HL-60/S4 treated with retinoic acid at 250 ng/mL for 4 days and 3 days (cell line): ENCODE measurements around the gene WFDC1.

Experiments used
- in situ Hi-C: fragments of 300-500 bp; cut with MboI; formaldehyde crosslinking; loops from 2 replicates; pipeline ENCODE4 v1.7.0; 2022; ENCODE audit warnings: low sequenced_read_pairs

WFDC1 gene

GRCh38 chr16:84349862-84350684 is 55.4 kb downstream of the WFDC1 start:
- in situ Hi-C loops: no loop called here

- in situ Hi-C loops: no loop called here
Observed at GRCh38 chr16:84350685-84351400, 56.2 kb downstream of the WFDC1 start.

- in situ Hi-C loops: no loop called here
Observed at GRCh38 chr16:84351630-84352029, 57.0 kb downstream of the WFDC1 start.

GRCh38 chr16:84354306-84354705 is 59.6 kb downstream of the WFDC1 start:
- in situ Hi-C loops: no loop called here

- in situ Hi-C loops: no loop called here
Observed at GRCh38 chr16:84355149-84355548, 60.5 kb downstream of the WFDC1 start.

GRCh38 chr16:84356176-84356575 is 61.5 kb downstream of the WFDC1 start:
- in situ Hi-C loops: no loop called here

- in situ Hi-C loops: no loop called here
Observed at GRCh38 chr16:84356591-84357116, 62.0 kb downstream of the WFDC1 start.

- in situ Hi-C loops: no loop called here
Observed at GRCh38 chr16:84357191-84357651, 62.5 kb downstream of the WFDC1 start.

- in situ Hi-C loops: no loop called here
Observed at GRCh38 chr16:84358601-84359295, 64.1 kb downstream of the WFDC1 start.

GRCh38 chr16:84359326-84359725 is 64.6 kb downstream of the WFDC1 start:
- in situ Hi-C loops: no loop called here

- in situ Hi-C loops: no loop called here
Observed at GRCh38 chr16:84360170-84360569, 65.5 kb downstream of the WFDC1 start.

GRCh38 chr16:84360748-84361147 is 66.1 kb downstream of the WFDC1 start:
- in situ Hi-C loops: no loop called here

GRCh38 chr16:84361546-84361945 is 66.9 kb downstream of the WFDC1 start:
- in situ Hi-C loops: no loop called here

GRCh38 chr16:84362471-84362941 is 67.8 kb downstream of the WFDC1 start:
- in situ Hi-C loops: no loop called here

GRCh38 chr16:84366208-84366607 is 71.5 kb downstream of the WFDC1 start:
- in situ Hi-C loops: no loop called here

GRCh38 chr16:84367297-84367680 is 72.6 kb downstream of the WFDC1 start:
- in situ Hi-C loops: no loop called here

GRCh38 chr16:84367750-84368307 is 73.2 kb downstream of the WFDC1 start:
- in situ Hi-C loops: no loop called here

- in situ Hi-C loops: no loop called here
Observed at GRCh38 chr16:84368308-84368996, 73.8 kb downstream of the WFDC1 start, which contains the start of gene ATP2C2. Gene ATP2C2, plus strand, starts transcription at chr16:84368538. Its CDS starts 78 bp downstream, at chr16:84368616.

GRCh38 chr16:84369105-84369504 is 74.4 kb downstream of the WFDC1 start:
- in situ Hi-C loops: no loop called here

- in situ Hi-C loops: no loop called here
Observed at GRCh38 chr16:84369938-84370627, 75.4 kb downstream of the WFDC1 start.
